HUES64 (cell line): ENCODE results near the gene YPEL3.

Experiments used
- H3K27ac ChIP-seq: 2 replicates; pipeline ENCODE4 v1.7.0; 2013; ENCODE audit warnings: low read depth, low read length, inconsistent platforms
- H3K27me3 ChIP-seq: 2 replicates; pipeline ENCODE4 v1.6.1; 2013; ENCODE audit warnings: mild to moderate bottlenecking, low read length; ENCODE audit not compliant: insufficient read depth
- H3K36me3 ChIP-seq: 2 replicates; pipeline ENCODE4 v1.6.1; 2013; ENCODE audit warnings: mild to moderate bottlenecking, low read length; ENCODE audit not compliant: insufficient read depth
- H3K4me1 ChIP-seq: 2 replicates; pipeline ENCODE4 v1.6.1; 2013; ENCODE audit warnings: mild to moderate bottlenecking, low read length, moderate library complexity; ENCODE audit not compliant: insufficient read depth
- H3K4me3 ChIP-seq: 2 replicates; pipeline ENCODE4 v1.5.1; 2013; ENCODE audit warnings: mild to moderate bottlenecking, low read length, moderate library complexity
- H3K9ac ChIP-seq: 2 replicates; pipeline ENCODE4 v1.6.1; 2013; ENCODE audit warnings: mild to moderate bottlenecking, low read depth, low read length
- H3K9me3 ChIP-seq: 2 replicates; pipeline ENCODE4 v1.6.1; 2013; ENCODE audit warnings: low read depth, low read length; ENCODE audit not compliant: insufficient read depth
- WGBS: fragments of 150-250, 120-280 bp; methylation state at CpG from one replicate; pipeline ENCODE4 v1.1.7; 2013; ENCODE audit warnings: missing lambda C conversion rate; 5-methylcytosine and 5-hydroxymethylcytosine counted together

The YPEL3 gene

DNA sequence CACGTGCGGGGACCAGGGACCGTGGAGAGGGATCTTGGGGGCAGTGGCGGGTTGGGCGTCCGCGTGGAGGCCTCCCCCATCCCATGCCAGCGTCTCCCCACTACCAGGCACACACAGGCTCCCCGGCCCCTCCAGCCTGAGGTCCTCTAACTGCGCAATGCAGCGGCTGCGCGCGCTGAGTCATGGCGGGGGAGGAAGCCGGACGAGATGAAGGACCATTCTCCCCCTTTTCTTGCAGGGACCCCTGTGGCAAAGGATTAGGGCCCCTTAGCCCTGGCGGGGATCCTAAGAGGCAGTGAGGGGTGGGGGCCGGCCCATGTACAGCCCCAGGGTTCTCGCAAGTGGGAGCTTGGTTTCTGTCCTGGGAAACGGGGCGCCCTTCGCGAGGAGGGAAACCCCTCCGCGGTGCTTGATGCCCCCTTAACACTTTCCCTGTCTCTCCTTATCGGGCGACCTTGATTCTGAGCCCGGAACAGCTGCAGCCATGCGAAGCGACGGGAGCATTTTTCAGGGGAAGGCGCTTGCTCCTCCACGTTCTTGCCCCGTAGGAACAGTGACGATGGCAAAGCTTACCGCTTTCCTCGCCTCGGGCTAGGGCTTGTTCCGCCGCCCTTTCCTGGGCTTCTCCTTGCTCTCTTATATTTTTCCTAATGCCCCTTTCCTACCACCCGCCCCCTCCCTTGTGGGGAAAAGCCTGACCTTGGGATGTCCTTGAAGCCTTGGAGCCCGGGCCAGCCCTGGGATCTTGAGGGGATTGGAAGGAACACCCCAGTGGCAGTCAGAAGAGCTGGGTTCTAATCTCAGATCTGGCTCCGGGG is 29.9 kb downstream of the YPEL3 start:
- 0 out of 2 replicates have a peak, but pooled peaks cover 3% of the 10 kb centered on the region for H3K4me1 ChIP-seq
- peak overlapping the region; percentile 97 for H3K9ac ChIP-seq
- H3K4me3 ChIP-seq = peak overlapping the region; percentile 96
- H3K9me3 ChIP-seq = no peaks in the 10 kb centered on the region
- WGBS = 1% methylated on average over 44 of the region's 44 CpGs
- peaks cover 45% of the 10 kb centered on the region for H3K36me3 ChIP-seq
- H3K27me3 ChIP-seq = no peaks in the 10 kb centered on the region
- peak overlapping the region; percentile 98 for H3K27ac ChIP-seq

DNA sequence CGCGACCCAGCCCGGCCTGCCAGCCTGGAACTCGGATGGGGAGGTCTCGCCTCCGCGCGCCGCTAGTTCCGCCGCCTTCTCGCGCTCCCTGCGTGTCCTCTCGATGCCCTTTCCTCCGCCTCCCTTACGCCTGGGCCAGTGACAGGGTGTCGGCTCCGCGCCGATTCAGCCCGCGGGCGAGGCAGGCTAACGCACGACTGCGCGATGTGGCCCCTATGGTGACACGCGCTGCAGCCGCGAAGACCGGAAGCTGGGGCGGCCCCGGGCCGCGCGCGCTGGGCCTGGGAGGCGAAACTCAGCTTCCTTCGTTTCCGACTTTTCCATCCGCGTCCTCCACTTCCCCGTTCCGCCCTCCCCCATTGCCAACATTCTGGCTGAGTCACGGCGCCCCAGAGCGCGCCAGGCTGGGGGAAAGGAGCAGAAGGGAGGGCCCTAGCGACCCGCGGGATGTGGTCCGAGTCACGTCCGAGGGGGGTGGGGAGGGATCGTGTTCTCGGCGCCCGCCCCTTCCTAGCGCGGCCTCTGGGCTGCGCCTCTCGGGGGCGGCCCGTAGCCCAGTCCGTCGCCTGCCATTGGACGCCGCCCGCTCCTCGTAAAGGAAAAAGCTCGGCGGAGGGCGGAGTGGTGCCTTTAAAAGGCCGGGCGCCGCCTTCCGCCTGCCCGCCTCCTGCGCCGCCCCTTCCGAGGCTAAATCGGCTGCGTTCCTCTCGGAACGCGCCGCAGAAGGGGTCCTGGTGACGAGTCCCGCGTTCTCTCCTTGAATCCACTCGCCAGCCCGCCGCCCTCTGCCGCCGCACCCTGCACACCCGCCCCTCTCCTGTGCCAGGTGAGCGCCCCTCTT is 30.7 kb downstream of the YPEL3 start, which contains the start of gene ALDOA:
Gene ALDOA (plus strand): TSS at position 659 of the 841 bp plus-strand sequence. CDS start 1,138 bp downstream, outside the sequence.
- peaks cover 36% of the 10 kb centered on the region for H3K36me3 ChIP-seq
- under 1% methylated on average over 99 of the region's 99 CpGs for WGBS

DNA sequence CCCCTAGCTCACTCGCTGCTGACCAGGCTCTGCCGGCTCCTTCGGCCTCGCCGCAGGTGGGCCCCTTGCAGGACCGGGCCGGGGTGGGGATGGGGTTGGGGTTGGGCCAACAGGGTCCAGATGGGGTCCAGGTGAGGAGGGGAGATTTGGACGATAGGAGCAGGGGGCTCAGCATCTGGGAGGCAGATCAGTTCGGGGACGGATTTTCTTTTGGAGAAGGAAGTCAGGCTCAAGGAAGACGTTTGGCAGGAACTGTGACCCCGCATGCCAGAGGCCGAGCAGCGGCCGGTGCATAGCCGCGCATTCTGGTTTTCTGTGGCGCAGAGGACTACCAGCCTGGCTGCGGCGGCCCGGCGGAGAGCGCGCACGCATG is 31.3 kb downstream of the YPEL3 start:
- under 1% methylated on average over 25 of the region's 25 CpGs for WGBS
- Histone ChIP-seq H3K36me3 (peaks cover 30% of the 10 kb centered on the region), H3K27ac (peak overlapping the region; percentile 98), H3K4me3 (peak overlapping the region; percentile 96), H3K27me3 (no peaks in the 10 kb centered on the region), H3K9ac (peak overlapping the region; percentile 90), H3K9me3 (no peaks in the 10 kb centered on the region), H3K4me1 (peaks cover 10% of the 10 kb centered on the region; the same call in 1 of the 2 replicates)

More for the DNA sequence above, 30.7 kb downstream of the YPEL3 start, which contains the start of gene ALDOA:
- peaks cover 10% of the 10 kb centered on the region; the same call in 1 of the 2 replicates for H3K4me1 ChIP-seq
- peak within 1 kb of the TSS; percentile 96 for H3K4me3 ChIP-seq
- H3K9ac ChIP-seq = peak within 1 kb of the TSS; percentile 97
- no peaks in the 10 kb centered on the region for H3K9me3 ChIP-seq
- peak within 1 kb of the TSS; percentile 98 for H3K27ac ChIP-seq
- H3K27me3 ChIP-seq = no peaks in the 10 kb centered on the region

DNA sequence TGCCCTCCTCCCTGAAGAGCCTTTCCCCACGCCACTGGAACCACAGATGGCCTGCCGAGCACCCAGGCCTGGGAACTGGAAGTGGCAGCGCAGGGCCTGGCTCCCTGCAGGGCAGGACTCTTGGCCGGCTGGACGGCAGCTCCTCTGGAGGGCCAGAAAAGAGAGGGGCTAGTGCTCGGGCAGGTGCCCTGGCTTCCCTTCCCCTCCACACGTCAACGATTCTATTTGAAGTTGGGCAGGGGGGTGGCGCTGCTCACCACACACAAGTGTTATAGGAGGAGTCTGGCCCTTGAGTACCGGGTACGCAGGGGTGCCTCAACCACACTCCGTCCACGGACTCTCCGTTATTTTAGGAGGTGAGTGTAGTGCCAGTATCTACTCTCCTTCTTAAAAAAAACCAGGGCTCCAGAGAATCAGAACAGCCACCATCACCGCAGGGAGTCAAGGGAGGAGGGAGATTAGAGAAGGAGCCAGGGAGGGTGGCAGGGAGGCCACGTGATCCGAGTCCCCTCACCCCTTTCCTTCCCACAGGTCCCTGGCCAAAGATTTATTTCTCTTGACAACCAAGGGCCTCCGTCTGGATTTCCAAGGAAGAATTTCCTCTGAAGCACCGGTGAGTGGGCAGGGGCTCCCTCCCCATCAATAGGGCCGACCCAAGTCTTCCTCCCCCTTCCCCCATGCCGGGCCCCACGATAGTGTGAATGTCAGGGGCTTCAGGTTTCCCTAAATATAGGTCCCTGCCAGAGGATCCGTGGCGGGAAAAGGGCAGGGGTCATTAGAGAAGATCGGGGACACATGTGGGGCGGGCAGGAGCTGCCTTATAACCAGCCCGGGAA is 31.9 kb downstream of the YPEL3 start:
- no peaks in the 10 kb centered on the region for H3K9me3 ChIP-seq
- peak overlapping the region; percentile 98 for H3K27ac ChIP-seq
- no peaks in the 10 kb centered on the region for H3K27me3 ChIP-seq
- 2% methylated on average over 20 of the region's 27 CpGs for WGBS
- H3K4me1 ChIP-seq = peaks cover 10% of the 10 kb centered on the region; the same call in 1 of the 2 replicates
- peak overlapping the region; percentile 96 for H3K4me3 ChIP-seq
- H3K36me3 ChIP-seq = peaks cover 24% of the 10 kb centered on the region
- H3K9ac ChIP-seq = peak overlapping the region; percentile 90

DNA sequence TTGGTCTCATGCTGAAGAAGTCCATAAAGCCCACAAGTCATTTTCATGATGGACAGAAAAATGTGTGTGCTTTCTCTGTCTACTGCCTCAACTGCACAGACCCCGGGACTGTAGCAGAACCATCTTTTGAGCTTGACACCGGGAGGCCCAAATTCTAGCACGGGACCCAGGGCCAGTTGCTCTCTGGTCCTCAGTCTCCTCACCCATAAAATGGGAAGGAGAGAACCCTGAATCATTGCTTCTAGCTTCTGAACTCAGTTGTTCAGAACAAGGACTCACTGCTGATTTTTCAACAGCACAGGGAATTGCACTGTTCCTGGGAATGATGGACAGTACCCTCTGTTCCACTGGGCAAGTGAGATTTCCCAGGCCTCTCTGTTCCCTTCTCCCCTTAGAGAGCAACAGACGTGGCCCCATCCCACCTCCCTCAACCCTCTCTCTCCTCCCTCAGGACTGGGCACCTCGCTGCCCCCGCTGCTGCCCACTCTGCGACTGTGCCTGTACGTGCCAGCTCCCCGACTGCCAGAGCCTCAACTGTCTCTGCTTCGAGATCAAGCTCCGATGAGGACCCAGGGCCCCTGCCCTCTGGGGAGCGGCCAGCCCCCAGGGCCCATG is 32.6 kb downstream of the YPEL3 start:
- Histone ChIP-seq H3K9me3 (no peaks in the 10 kb centered on the region), H3K27me3 (no peaks in the 10 kb centered on the region), H3K27ac (peak overlapping the region; percentile 98), H3K4me1 (peaks cover 10% of the 10 kb centered on the region; the same call in 1 of the 2 replicates), H3K36me3 (peaks cover 17% of the 10 kb centered on the region), H3K9ac (peak overlapping the region; percentile 90), H3K4me3 (peak overlapping the region; percentile 96)
- 57% methylated on average over 12 of the region's 12 CpGs for WGBS

DNA sequence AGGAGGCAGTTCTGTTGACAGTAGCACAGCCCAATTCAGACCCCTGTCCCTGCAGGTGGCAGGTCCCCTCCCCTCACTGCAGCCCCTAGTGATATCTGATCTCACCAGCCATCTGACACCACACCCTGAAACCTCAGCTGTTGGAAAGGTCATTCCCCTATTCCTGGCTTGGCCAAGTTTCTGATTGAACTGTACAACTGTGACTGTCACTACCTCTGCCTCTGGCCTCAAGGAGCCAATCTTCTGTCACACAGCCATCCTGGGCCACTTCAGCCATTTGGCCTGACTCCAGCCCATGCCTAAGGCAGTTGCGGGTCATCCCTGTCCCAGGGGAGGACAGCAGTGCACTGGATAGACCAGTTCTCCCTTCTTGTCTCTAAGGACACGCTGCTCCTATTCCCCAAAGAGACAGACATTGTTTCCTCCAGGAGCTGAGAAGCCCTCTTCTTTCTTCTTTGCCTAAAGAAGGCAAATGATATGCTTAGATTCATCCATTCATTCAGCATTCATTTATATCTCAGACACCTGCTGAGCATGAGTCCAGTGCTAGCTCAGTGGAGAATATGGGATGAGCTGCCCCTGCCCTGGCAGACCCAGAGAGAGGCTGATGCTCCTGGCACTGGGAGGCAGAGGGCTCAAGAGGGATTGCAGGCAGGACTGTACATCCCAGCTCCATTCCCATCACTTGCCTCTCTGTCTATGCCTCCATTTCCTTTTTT is 35.0 kb downstream of the YPEL3 start:
- H3K4me3 ChIP-seq = no peak overlapping the region
- no peaks in the 10 kb centered on the region for H3K9me3 ChIP-seq
- no peaks in the 10 kb centered on the region for H3K36me3 ChIP-seq
- H3K27ac ChIP-seq = no peak overlapping the region
- WGBS = 81% methylated on average over 2 of the region's 2 CpGs
- H3K9ac ChIP-seq = no peak overlapping the region
- H3K4me1 ChIP-seq = peaks cover 10% of the 10 kb centered on the region; the same call in 1 of the 2 replicates
- no peaks in the 10 kb centered on the region for H3K27me3 ChIP-seq

DNA sequence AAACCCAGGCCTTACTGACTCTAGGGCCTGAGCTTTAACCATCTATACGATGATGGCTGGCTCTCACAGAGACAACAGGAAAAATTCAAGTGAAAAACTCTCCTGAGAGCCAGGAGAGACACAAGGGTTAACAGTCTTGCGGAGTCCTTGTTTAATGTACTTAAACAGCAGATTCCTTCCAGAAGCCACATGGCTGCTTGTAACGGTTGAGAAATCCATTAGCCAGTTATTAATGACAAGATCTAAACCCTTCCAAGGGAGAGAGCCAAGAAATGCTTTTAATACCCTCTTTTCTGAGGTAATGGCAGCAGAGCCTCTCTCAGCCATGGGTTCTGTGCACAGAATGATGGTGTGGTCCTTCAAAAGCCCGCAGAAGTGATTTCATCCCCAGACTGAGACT is 35.7 kb downstream of the YPEL3 start:
- WGBS = 90% methylated on average over 4 of the region's 4 CpGs
- Histone ChIP-seq H3K4me3 (no peak overlapping the region), H3K4me1 (peaks cover 10% of the 10 kb centered on the region; the same call in 1 of the 2 replicates), H3K9me3 (no peaks in the 10 kb centered on the region), H3K27ac (no peak overlapping the region), H3K36me3 (no peaks in the 10 kb centered on the region), H3K27me3 (no peaks in the 10 kb centered on the region), H3K9ac (no peak overlapping the region)

DNA sequence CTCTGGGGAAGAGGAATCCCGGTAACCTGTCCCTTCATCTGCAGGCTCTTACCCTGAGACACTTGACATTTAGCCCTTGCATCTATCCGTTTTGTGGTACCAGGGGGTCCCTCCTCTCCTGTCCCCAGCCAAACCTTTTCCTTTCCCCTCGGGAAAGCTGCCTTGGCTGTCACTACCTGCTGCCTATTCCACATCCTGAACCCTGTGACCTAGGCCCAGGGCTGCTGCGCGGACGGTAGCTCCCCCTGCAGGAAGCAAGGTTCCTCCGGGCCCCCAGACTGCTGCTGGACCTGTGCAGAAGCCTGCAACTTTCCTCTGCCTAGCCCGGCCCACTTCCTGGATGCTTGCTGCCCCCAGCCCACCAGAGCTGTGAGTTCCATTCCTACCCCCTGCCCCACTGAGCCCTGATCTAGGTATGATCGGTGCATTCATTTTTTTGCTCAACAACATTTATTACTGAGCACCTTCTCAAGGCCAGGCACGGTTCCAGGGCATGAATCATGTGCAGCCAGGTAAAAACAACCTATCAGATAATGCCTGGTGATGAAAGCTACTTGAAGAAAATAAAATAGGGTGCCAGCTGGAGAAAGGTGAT is 41.0 kb downstream of the YPEL3 start:
- Histone ChIP-seq H3K27ac (no peak overlapping the region), H3K4me3 (no peak overlapping the region), H3K27me3 (no peaks in the 10 kb centered on the region), H3K4me1 (no peaks in the 10 kb centered on the region; the same call in 1 of the 2 replicates), H3K9ac (no peak overlapping the region), H3K9me3 (no peaks in the 10 kb centered on the region), H3K36me3 (no peaks in the 10 kb centered on the region)
- WGBS = 32% methylated on average over 10 of the region's 10 CpGs

DNA sequence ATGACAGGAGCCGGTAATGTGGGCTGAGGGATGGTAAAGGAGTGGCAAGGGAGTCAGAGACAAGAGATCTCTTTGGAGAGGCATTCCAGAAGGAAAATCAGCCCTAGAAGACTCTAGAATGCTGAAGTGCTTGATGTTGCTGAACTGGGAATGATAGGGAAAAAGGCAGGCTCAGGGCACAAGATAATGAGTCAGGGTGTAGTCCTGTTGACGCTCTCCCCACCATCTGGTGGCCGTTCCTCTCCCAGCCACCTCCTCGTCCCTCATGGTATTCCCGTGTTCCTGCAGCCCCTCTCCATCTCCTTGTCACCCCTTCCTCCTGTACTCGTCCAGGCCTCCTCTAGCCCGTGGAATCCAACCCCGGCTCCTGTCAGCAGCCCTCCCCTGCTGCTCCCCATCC is 41.6 kb downstream of the YPEL3 start:
- H3K4me3 ChIP-seq = no peak overlapping the region
- no peaks in the 10 kb centered on the region; the same call in 1 of the 2 replicates for H3K4me1 ChIP-seq
- no peak overlapping the region for H3K9ac ChIP-seq
- no peaks in the 10 kb centered on the region for H3K9me3 ChIP-seq
- no peaks in the 10 kb centered on the region for H3K27me3 ChIP-seq
- WGBS = 65% methylated on average over 8 of the region's 8 CpGs
- H3K36me3 ChIP-seq = no peaks in the 10 kb centered on the region
- H3K27ac ChIP-seq = no peak overlapping the region
